ENCODE data around the gene NEUROD6. TPM values are rescaled to one million over a fixed set of nuclear protein-coding genes. Genes with fewer than 3 reads are reported as not detected.

Gene NEUROD6
- total RNA-seq, 1 donor from 2014 or later = not detected

GRCh38 chr7:31372231-31372959, 31.9 kb upstream of the NEUROD6 start:
- no peaks in the 10 kb centered on the region for H3K27me3 Mint-ChIP-seq (ENCODE audit: unreplicated experiment)
- no peak overlapping the region for H3K27ac Mint-ChIP-seq (ENCODE audit: unreplicated experiment)
- DNase-seq = no peak

GRCh38 chr7:31371621-31372020, 31.1 kb upstream of the NEUROD6 start:
- TF ChIP-seq CTCF (IDR thresholded peaks at IDR 0.05; ENCODE audit: partially characterized antibody, unreplicated experiment) = no peak
- Mint-ChIP-seq H3K27ac (ENCODE audit: unreplicated experiment) (no peak overlapping the region), H3K4me1 (ENCODE audit: low read depth, unreplicated experiment) (peaks cover 2% of the 10 kb centered on the region), H3K4me3 (ENCODE audit: unreplicated experiment) (no peak overlapping the region), H3K9me3 (ENCODE audit: unreplicated experiment) (no peaks in the 10 kb centered on the region), H3K27me3 (ENCODE audit: unreplicated experiment) (no peaks in the 10 kb centered on the region), H3K36me3 (ENCODE audit: unreplicated experiment) (no peaks in the 10 kb centered on the region)
- no peak for DNase-seq

More at GRCh38 chr7:31372231-31372959, 31.9 kb upstream of the NEUROD6 start:
- Mint-ChIP-seq H3K9me3 (ENCODE audit: unreplicated experiment) (no peaks in the 10 kb centered on the region), H3K4me1 (ENCODE audit: low read depth, unreplicated experiment) (peaks cover 2% of the 10 kb centered on the region), H3K4me3 (ENCODE audit: unreplicated experiment) (no peak overlapping the region), H3K36me3 (ENCODE audit: unreplicated experiment) (no peaks in the 10 kb centered on the region)
- TF ChIP-seq CTCF (IDR thresholded peaks at IDR 0.05; ENCODE audit: partially characterized antibody, unreplicated experiment) = no peak

GRCh38 chr7:31370609-31371008, 30.1 kb upstream of the NEUROD6 start:
- Mint-ChIP-seq H3K9me3 (ENCODE audit: unreplicated experiment) (no peaks in the 10 kb centered on the region), H3K27ac (ENCODE audit: unreplicated experiment) (no peak overlapping the region), H3K4me3 (ENCODE audit: unreplicated experiment) (no peak overlapping the region), H3K36me3 (ENCODE audit: unreplicated experiment) (no peaks in the 10 kb centered on the region), H3K4me1 (ENCODE audit: low read depth, unreplicated experiment) (peaks cover 2% of the 10 kb centered on the region), H3K27me3 (ENCODE audit: unreplicated experiment) (no peaks in the 10 kb centered on the region)
- no peak for TF ChIP-seq CTCF (IDR thresholded peaks at IDR 0.05; ENCODE audit: partially characterized antibody, unreplicated experiment)
- no peak for DNase-seq

GRCh38 chr7:31368620-31369019, 28.1 kb upstream of the NEUROD6 start:
- H3K9me3 Mint-ChIP-seq (ENCODE audit: unreplicated experiment) = no peaks in the 10 kb centered on the region
- no peak overlapping the region for H3K27ac Mint-ChIP-seq (ENCODE audit: unreplicated experiment)
- TF ChIP-seq CTCF (IDR thresholded peaks at IDR 0.05; ENCODE audit: partially characterized antibody, unreplicated experiment) = no peak
- no peaks in the 10 kb centered on the region for H3K27me3 Mint-ChIP-seq (ENCODE audit: unreplicated experiment)
- peaks cover 2% of the 10 kb centered on the region for H3K4me1 Mint-ChIP-seq (ENCODE audit: low read depth, unreplicated experiment)
- DNase-seq = no peak
- no peak overlapping the region for H3K4me3 Mint-ChIP-seq (ENCODE audit: unreplicated experiment)
- no peaks in the 10 kb centered on the region for H3K36me3 Mint-ChIP-seq (ENCODE audit: unreplicated experiment)

- Mint-ChIP-seq H3K4me1 (ENCODE audit: low read depth, unreplicated experiment) (peaks cover 5% of the 10 kb centered on the region), H3K4me3 (ENCODE audit: unreplicated experiment) (no peak overlapping the region), H3K36me3 (ENCODE audit: unreplicated experiment) (no peaks in the 10 kb centered on the region), H3K9me3 (ENCODE audit: unreplicated experiment) (no peaks in the 10 kb centered on the region), H3K27me3 (ENCODE audit: unreplicated experiment) (peaks cover 2% of the 10 kb centered on the region), H3K27ac (ENCODE audit: unreplicated experiment) (no peak overlapping the region)
- TF ChIP-seq CTCF (IDR thresholded peaks at IDR 0.05; ENCODE audit: partially characterized antibody, unreplicated experiment) = no peak
- DNase-seq = no peak
Measured at GRCh38 chr7:31363496-31363895, 23.0 kb upstream of the NEUROD6 start.
